ENCODE results near the gene FAM120B.

FAM120B gene

DNA sequence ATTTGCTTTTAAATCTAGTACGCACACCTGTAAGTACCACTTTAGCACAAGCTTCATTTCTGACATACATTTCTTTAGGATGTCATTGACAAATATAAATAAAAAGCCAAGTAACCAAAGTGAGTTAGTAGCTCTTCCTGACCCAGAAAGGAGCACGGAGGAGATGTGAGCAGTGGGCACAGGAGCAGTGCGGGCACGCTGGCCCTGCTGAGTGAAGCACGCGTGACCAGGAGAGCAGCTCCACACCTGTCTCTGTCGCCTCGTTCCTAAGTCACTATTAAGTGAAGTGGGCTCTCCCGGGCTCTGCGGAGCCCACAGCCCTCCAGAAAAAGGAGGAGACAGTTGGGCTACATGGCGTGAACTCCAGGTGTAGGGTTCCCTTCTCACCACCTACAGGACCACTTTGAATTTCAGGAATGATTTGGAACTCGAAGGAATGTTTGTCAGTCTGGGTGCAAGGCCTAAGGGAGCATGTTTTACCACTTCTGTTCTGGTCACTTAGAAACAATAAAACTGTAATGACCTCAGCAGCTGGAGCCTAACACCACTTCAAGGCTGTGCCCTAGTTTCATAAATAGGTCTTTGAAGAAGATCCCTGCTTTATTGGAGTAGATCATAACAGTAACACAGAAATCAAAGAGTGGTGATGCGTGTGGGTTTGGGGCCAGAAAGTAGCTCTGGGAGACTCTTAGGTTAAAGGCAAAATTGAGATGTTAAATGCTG, 95.9 kb downstream of the FAM120B start:
- DNase-seq (ENCODE audit: low read depth in 1 of 2, low spot score in 1 of 2): no peak
- Histone ChIP-seq H3K27me3 (ENCODE audit: insufficient read depth, poor library complexity, severe bottlenecking) (no peaks in the 10 kb centered on the region), H3K4me3 (replicated peaks; ENCODE audit: insufficient read depth, low read length) (no peak overlapping the region), H3K27ac (replicated peaks) (no peak overlapping the region)
- TF ChIP-seq SPI1 (IDR thresholded peaks at IDR 0.05; ENCODE audit: borderline replicate concordance, low read depth) (no peak), GABPA (IDR thresholded peaks at IDR 0.05; ENCODE audit: low read depth) (no peak), POLR2AphosphoS5 (IDR thresholded peaks at IDR 0.05; ENCODE audit: low read depth) (no peak)
- TF ChIP-seq, protein P1, sequence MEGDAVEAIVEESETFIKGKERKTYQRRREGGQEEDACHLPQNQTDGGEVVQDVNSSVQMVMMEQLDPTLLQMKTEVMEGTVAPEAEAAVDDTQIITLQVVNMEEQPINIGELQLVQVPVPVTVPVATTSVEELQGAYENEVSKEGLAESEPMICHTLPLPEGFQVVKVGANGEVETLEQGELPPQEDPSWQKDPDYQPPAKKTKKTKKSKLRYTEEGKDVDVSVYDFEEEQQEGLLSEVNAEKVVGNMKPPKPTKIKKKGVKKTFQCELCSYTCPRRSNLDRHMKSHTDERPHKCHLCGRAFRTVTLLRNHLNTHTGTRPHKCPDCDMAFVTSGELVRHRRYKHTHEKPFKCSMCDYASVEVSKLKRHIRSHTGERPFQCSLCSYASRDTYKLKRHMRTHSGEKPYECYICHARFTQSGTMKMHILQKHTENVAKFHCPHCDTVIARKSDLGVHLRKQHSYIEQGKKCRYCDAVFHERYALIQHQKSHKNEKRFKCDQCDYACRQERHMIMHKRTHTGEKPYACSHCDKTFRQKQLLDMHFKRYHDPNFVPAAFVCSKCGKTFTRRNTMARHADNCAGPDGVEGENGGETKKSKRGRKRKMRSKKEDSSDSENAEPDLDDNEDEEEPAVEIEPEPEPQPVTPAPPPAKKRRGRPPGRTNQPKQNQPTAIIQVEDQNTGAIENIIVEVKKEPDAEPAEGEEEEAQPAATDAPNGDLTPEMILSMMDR (IDR thresholded peaks at IDR 0.05; ENCODE audit: insufficient read depth, low read length): no peak
- TF ChIP-seq, protein P2, sequence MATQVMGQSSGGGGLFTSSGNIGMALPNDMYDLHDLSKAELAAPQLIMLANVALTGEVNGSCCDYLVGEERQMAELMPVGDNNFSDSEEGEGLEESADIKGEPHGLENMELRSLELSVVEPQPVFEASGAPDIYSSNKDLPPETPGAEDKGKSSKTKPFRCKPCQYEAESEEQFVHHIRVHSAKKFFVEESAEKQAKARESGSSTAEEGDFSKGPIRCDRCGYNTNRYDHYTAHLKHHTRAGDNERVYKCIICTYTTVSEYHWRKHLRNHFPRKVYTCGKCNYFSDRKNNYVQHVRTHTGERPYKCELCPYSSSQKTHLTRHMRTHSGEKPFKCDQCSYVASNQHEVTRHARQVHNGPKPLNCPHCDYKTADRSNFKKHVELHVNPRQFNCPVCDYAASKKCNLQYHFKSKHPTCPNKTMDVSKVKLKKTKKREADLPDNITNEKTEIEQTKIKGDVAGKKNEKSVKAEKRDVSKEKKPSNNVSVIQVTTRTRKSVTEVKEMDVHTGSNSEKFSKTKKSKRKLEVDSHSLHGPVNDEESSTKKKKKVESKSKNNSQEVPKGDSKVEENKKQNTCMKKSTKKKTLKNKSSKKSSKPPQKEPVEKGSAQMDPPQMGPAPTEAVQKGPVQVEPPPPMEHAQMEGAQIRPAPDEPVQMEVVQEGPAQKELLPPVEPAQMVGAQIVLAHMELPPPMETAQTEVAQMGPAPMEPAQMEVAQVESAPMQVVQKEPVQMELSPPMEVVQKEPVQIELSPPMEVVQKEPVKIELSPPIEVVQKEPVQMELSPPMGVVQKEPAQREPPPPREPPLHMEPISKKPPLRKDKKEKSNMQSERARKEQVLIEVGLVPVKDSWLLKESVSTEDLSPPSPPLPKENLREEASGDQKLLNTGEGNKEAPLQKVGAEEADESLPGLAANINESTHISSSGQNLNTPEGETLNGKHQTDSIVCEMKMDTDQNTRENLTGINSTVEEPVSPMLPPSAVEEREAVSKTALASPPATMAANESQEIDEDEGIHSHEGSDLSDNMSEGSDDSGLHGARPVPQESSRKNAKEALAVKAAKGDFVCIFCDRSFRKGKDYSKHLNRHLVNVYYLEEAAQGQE (IDR thresholded peaks at IDR 0.05; ENCODE audit: insufficient replicate concordance, low read depth): no peak

DNA sequence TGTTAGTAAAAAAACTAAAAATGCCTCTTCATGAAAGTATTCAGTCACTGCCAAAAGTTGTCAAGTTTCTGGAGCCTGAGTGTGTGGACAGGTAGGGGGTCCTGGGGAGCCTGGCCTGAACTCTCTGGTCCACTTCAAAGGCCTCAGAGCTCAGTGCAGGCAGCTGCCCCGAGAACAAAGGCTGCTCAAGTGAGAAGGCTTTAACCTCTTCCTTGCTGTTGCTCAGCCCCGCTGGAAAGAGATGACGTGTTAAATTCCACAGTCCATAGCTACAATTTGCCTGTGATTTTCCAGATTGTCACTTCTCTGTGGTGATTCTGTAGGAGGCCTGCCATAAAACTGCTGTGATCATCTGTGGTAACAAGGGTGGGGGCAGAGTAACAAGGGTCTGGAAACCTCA, 96.9 kb downstream of the FAM120B start:
- TF ChIP-seq GABPA (IDR thresholded peaks at IDR 0.05; ENCODE audit: low read depth) (no peak), SPI1 (IDR thresholded peaks at IDR 0.05; ENCODE audit: borderline replicate concordance, low read depth) (no peak), POLR2AphosphoS5 (IDR thresholded peaks at IDR 0.05; ENCODE audit: low read depth) (no peak)
- TF ChIP-seq, protein P1 (IDR thresholded peaks at IDR 0.05; ENCODE audit: insufficient read depth, low read length): no peak
- TF ChIP-seq, protein P2 (IDR thresholded peaks at IDR 0.05; ENCODE audit: insufficient replicate concordance, low read depth): no peak
- H3K27ac ChIP-seq (replicated peaks): no peak overlapping the region
- no peaks in the 10 kb centered on the region for H3K27me3 ChIP-seq (ENCODE audit: insufficient read depth, poor library complexity, severe bottlenecking)
- no peak for DNase-seq (ENCODE audit: low read depth in 1 of 2, low spot score in 1 of 2)
- H3K4me3 ChIP-seq (replicated peaks; ENCODE audit: insufficient read depth, low read length): no peak overlapping the region

DNA sequence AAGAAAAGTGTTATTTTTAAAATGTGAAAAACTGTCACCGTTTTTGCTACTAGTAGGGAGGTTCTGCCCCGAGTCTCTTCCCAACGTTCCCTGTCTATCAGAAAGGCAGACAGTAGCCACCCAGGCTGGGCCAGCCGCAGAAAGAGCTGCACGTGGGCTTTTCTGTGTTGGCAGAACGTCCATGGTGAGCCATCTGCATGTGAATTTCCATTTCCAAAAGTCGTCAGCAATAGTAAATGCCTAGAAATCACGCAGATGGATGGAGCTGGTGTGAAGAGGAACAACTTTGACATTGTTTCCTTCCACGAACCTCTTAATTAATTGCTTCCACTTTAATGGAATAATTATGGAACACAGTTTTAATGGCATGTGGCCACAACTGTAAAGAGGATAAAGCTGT, 97.5 kb downstream of the FAM120B start:
- H3K27me3 ChIP-seq (ENCODE audit: insufficient read depth, poor library complexity, severe bottlenecking): no peaks in the 10 kb centered on the region
- no peak for TF ChIP-seq SPI1 (IDR thresholded peaks at IDR 0.05; ENCODE audit: borderline replicate concordance, low read depth)
- TF ChIP-seq, protein P1 (IDR thresholded peaks at IDR 0.05; ENCODE audit: insufficient read depth, low read length): no peak
- TF ChIP-seq, protein P2 (IDR thresholded peaks at IDR 0.05; ENCODE audit: insufficient replicate concordance, low read depth): no peak
- no peak for TF ChIP-seq POLR2AphosphoS5 (IDR thresholded peaks at IDR 0.05; ENCODE audit: low read depth)
- no peak for TF ChIP-seq GABPA (IDR thresholded peaks at IDR 0.05; ENCODE audit: low read depth)
- DNase-seq (ENCODE audit: low read depth in 1 of 2, low spot score in 1 of 2): no peak
- no peak overlapping the region for H3K4me3 ChIP-seq (replicated peaks; ENCODE audit: insufficient read depth, low read length)
- no peak overlapping the region for H3K27ac ChIP-seq (replicated peaks)

Data from HL-60 (cell line).